ENCODE data around the gene GNS. TPM values are rescaled to one million over a fixed set of nuclear protein-coding genes. Genes with fewer than 3 reads are reported as not detected.

Gene GNS
- total RNA-seq, 1 donor from 2014 or later = 199 TPM

DNA sequence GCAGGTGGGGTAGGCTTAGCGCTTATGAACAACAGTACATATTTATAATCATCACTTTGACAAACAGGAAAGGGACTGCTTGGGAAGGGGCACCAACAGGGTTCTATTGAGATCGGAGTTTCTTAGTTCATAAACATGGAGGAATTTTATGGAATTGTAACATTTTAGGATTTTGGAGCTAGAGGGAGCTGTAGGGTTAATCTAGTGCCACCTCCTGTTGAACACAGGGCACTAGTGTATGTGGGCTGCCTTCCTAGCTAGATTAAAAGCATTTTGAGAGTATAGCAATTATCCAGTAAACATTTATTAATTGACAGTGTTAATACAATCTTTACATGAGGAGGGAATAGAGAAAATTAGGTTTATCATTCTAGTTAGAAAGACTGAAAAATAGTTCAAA, 42.2 kb upstream of the GNS start:
- Histone ChIP-seq H3K27ac (no peak overlapping the region), H3K27me3 (ENCODE audit: low read depth) (no peaks in the 10 kb centered on the region), H3K9me3 (no peaks in the 10 kb centered on the region), H3K4me3 (no peak overlapping the region), H3K36me3 (no peaks in the 10 kb centered on the region), H3K4me1 (no peaks in the 10 kb centered on the region)
- TF ChIP-seq, protein P1, sequence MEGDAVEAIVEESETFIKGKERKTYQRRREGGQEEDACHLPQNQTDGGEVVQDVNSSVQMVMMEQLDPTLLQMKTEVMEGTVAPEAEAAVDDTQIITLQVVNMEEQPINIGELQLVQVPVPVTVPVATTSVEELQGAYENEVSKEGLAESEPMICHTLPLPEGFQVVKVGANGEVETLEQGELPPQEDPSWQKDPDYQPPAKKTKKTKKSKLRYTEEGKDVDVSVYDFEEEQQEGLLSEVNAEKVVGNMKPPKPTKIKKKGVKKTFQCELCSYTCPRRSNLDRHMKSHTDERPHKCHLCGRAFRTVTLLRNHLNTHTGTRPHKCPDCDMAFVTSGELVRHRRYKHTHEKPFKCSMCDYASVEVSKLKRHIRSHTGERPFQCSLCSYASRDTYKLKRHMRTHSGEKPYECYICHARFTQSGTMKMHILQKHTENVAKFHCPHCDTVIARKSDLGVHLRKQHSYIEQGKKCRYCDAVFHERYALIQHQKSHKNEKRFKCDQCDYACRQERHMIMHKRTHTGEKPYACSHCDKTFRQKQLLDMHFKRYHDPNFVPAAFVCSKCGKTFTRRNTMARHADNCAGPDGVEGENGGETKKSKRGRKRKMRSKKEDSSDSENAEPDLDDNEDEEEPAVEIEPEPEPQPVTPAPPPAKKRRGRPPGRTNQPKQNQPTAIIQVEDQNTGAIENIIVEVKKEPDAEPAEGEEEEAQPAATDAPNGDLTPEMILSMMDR (IDR thresholded peaks at IDR 0.05) = no peak
- intact Hi-C loops (cut with DNase I) = no loop called here
- DNase-seq = no peak
- ATAC-seq = peak in 1 of 2 donors; percentile 32

DNA sequence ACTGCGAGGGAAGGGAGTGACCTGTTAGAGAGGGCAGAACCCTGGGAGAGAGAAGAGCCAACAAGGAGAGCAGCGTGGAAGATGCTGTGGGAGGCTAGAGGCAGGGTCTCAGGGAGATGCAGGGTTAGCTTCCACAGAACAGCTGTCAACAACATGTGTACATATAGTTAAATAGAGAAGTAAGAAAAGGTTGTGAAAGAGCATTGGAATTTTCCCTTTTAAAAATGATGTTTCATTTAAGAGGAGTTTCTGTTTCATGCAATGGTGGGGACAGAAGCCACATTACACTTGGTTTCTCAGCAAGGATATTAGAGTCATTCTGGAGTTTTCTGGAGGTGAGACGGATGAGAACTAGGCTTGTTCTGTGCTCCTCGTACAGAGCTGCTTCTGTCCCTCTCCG, 41.4 kb upstream of the GNS start:
- Histone ChIP-seq H3K4me3 (no peak overlapping the region), H3K27ac (no peak overlapping the region), H3K27me3 (ENCODE audit: low read depth) (no peaks in the 10 kb centered on the region), H3K36me3 (no peaks in the 10 kb centered on the region), H3K4me1 (no peaks in the 10 kb centered on the region), H3K9me3 (no peaks in the 10 kb centered on the region)
- DNase-seq (no peak), ATAC-seq (no peak)
- TF ChIP-seq, protein P1 (IDR thresholded peaks at IDR 0.05) = no peak
- intact Hi-C loops (cut with DNase I) = no loop called here

DNA sequence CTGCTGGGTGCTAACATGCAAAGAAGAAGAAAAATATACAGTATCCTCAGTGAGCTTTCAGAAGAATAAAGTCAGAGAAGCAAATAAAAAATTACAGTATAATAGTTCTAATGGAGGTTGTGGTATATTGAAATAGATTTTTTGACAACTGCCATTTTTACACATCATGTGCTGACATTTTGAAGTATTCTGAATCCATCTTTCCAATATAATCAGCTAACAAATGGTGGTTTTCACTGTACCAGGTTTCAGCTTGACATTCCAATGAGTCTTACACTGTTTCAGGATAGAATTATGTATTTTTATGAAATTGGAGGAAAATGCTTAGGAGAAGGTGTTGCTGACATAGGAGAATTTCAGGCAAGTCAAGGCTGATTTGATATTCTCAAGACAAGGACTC, 39.0 kb upstream of the GNS start:
- TF ChIP-seq, protein P1 (IDR thresholded peaks at IDR 0.05) = no peak
- no peaks in the 10 kb centered on the region for H3K27me3 ChIP-seq (ENCODE audit: low read depth)
- H3K4me3 ChIP-seq = no peak overlapping the region
- DNase-seq = no peak
- intact Hi-C loops (cut with DNase I) = no loop called here
- no peak for ATAC-seq
- no peaks in the 10 kb centered on the region for H3K36me3 ChIP-seq
- no peaks in the 10 kb centered on the region for H3K9me3 ChIP-seq
- peaks cover 4% of the 10 kb centered on the region for H3K4me1 ChIP-seq
- no peak overlapping the region for H3K27ac ChIP-seq

GRCh38 chr12:64797156-64797555, 38.0 kb upstream of the GNS start:
- Histone ChIP-seq H3K27me3 (ENCODE audit: low read depth) (no peaks in the 10 kb centered on the region), H3K4me1 (peaks cover 4% of the 10 kb centered on the region), H3K4me3 (no peak overlapping the region), H3K36me3 (no peaks in the 10 kb centered on the region), H3K9me3 (no peaks in the 10 kb centered on the region), H3K27ac (no peak overlapping the region)
- TF ChIP-seq, protein P1 (IDR thresholded peaks at IDR 0.05) = no peak
- intact Hi-C loops (cut with DNase I) = no loop called here
- DNase-seq = no peak
- no peak for ATAC-seq

GRCh38 chr12:64796205-64796845, 37.1 kb upstream of the GNS start:
- TF ChIP-seq, protein P1 (IDR thresholded peaks at IDR 0.05) = peak; percentile 85
- Histone ChIP-seq H3K4me1 (peaks cover 4% of the 10 kb centered on the region), H3K9me3 (no peaks in the 10 kb centered on the region), H3K27me3 (ENCODE audit: low read depth) (no peaks in the 10 kb centered on the region), H3K36me3 (no peaks in the 10 kb centered on the region), H3K27ac (no peak overlapping the region), H3K4me3 (no peak overlapping the region)
- DNase-seq = no peak
- intact Hi-C loops (cut with DNase I) = no loop called here
- ATAC-seq = peak; percentile 92 to 95

All from lower lobe of right lung (tissue), 2 donors.